ENCODE results near the gene SPI1.

SPI1 gene

GRCh38 chr11:47406896-47407745, 28.8 kb upstream of the SPI1 start:
- no peak for DNase-seq

GRCh38 chr11:47403571-47403970, 25.2 kb upstream of the SPI1 start:
- no peak for DNase-seq

- DNase-seq = no peak
These were observed 24.8 kb upstream of the SPI1 start for GRCh38 chr11:47403135-47403534.

- peak in 1 of 2 experiments; percentile 17 for DNase-seq
These were observed 22.5 kb upstream of the SPI1 start for GRCh38 chr11:47400768-47401279.

- peak; percentile 42 to 50 for DNase-seq
These were observed 21.8 kb upstream of the SPI1 start for GRCh38 chr11:47399860-47400767.

- DNase-seq = peak in 1 of 2 experiments; percentile 17
These were observed 20.2 kb upstream of the SPI1 start for GRCh38 chr11:47398551-47398950.

- peak in 1 of 2 experiments; percentile 17 for DNase-seq
These were observed 19.7 kb upstream of the SPI1 start for GRCh38 chr11:47398011-47398410.

- no peak for DNase-seq
These were observed 17.6 kb upstream of the SPI1 start for GRCh38 chr11:47396049-47396320.

- peak in 1 of 2 experiments; percentile 34 for DNase-seq
These were observed 17.1 kb upstream of the SPI1 start for GRCh38 chr11:47395223-47396048.

GRCh38 chr11:47394322-47395222, 16.2 kb upstream of the SPI1 start:
- DNase-seq = peak; percentile 70 to 77

GRCh38 chr11:47394050-47394321, 15.6 kb upstream of the SPI1 start:
- DNase-seq = no peak

GRCh38 chr11:47393163-47394049, 15.1 kb upstream of the SPI1 start:
- peak in 1 of 2 experiments; percentile 18 for DNase-seq

- no peak for DNase-seq
These were observed 14.3 kb upstream of the SPI1 start for GRCh38 chr11:47392546-47393162.

GRCh38 chr11:47391711-47392432, 13.5 kb upstream of the SPI1 start:
- DNase-seq = no peak

- no peak for DNase-seq
These were observed 12.8 kb upstream of the SPI1 start for GRCh38 chr11:47391077-47391583.

- DNase-seq = no peak
These were observed 12.0 kb upstream of the SPI1 start for GRCh38 chr11:47390422-47390760.

- peak in 1 of 2 experiments; percentile 19 for DNase-seq
These were observed 11.5 kb upstream of the SPI1 start for GRCh38 chr11:47389577-47390421.

Measured in activated T-cell treated with anti-CD3 and anti-CD28 coated beads, Interleukin-2, amount 50 U/mL, for 48 hours (primary cell).